Measurements from ENCODE around the gene SNX5. TPM values are rescaled to one million over a fixed set of nuclear protein-coding genes. Genes with fewer than 3 reads are reported as not detected.
A peak's percentile ranks its signal among the peaks of the same experiment; 100 is the strongest.

SNX5 gene
- total and polyA plus RNA-seq, 2 of the 13 experiments (the other 11 are each of a cell fraction or from before 2014, with no cell fraction given) = 664 to 1,040 TPM

GRCh38 chr20:17892189-17892938 lies 76.2 kb downstream of the SNX5 start (continued):
- TF ChIP-seq MAF1 (CRISPR knock-in tag; IDR thresholded peaks at IDR 0.05; ENCODE audit: borderline replicate concordance) = no peak
- 0 out of 2 replicates have a peak, but pooled peaks have one; percentile 40 for TF ChIP-seq ARID3A (IDR thresholded peaks at IDR 0.05; ENCODE audit: low read depth, low read length)
- no peak for TF ChIP-seq FOSL2 (CRISPR knock-in tag; IDR thresholded peaks at IDR 0.05)
- 0 out of 2 replicates have a peak, but pooled peaks have one; percentile 3 for TF ChIP-seq ZNF792 (CRISPR knock-in tag; IDR thresholded peaks at IDR 0.05)
- peak in 1 of 2 experiments; percentile 86; a peak in 2 of 4 replicates for TF ChIP-seq EP300 (IDR thresholded peaks at IDR 0.05; ENCODE audit: low read depth in 2 of 2, low read length in 2 of 2)
- TF ChIP-seq EP300 (CRISPR knock-in tag; IDR thresholded peaks at IDR 0.05; ENCODE audit: borderline replicate concordance) = no peak
- no peak for TF ChIP-seq SNAPC5 (CRISPR knock-in tag; IDR thresholded peaks at IDR 0.05; ENCODE audit: borderline replicate concordance)
- TF ChIP-seq RNF2 (conservative IDR thresholded peaks at IDR 0.05; ENCODE audit: low read depth) = no peak
- no peak for TF ChIP-seq ZNF180 (CRISPR knock-in tag; IDR thresholded peaks at IDR 0.05; ENCODE audit: borderline replicate concordance, low read depth)
- no peak for TF ChIP-seq ZNF839 (CRISPR knock-in tag; IDR thresholded peaks at IDR 0.05; ENCODE audit: borderline replicate concordance)
- TF ChIP-seq HINFP (CRISPR knock-in tag; IDR thresholded peaks at IDR 0.05; ENCODE audit: low read depth) = no peak
- no peak for TF ChIP-seq ZFP1 (CRISPR knock-in tag; IDR thresholded peaks at IDR 0.05)
- TF ChIP-seq NCOA5 (CRISPR knock-in tag; IDR thresholded peaks at IDR 0.05) = no peak
- TF ChIP-seq NFKB2 (CRISPR knock-in tag; IDR thresholded peaks at IDR 0.05; ENCODE audit: borderline replicate concordance) = no peak
- no peak for TF ChIP-seq ATF7-NPFF (CRISPR knock-in tag; IDR thresholded peaks at IDR 0.05; ENCODE audit: low read depth)
- no peak for TF ChIP-seq ZBTB14 (CRISPR knock-in tag; IDR thresholded peaks at IDR 0.05)
- peak; percentile 28 for TF ChIP-seq ASH2L (IDR thresholded peaks at IDR 0.05; ENCODE audit: insufficient read length, low read depth, low read length)
- TF ChIP-seq PRDM15 (CRISPR knock-in tag; IDR thresholded peaks at IDR 0.05) = no peak
- no peak for TF ChIP-seq ZNF160 (CRISPR knock-in tag; IDR thresholded peaks at IDR 0.05)
- no peak for TF ChIP-seq ZNF670 (CRISPR knock-in tag; IDR thresholded peaks at IDR 0.05; ENCODE audit: borderline replicate concordance)
- no peak for TF ChIP-seq ATRX (CRISPR knock-in tag; IDR thresholded peaks at IDR 0.05; ENCODE audit: borderline replicate concordance)
